GM21723 (cell line): Measurements from ENCODE around the gene C12orf56.
"Not testable (repeated sequence)": the region's sequence is repeated elsewhere in the genome, so short reads cannot be mapped to it uniquely, and the experiment has no call there.

Experiments used
- ATAC-seq: cut with Tn5 transposase; IDR thresholded peaks from one replicate; pipeline ENCODE4 v1.9.1; 2021; ENCODE audit warnings: mild to moderate bottlenecking, moderate library complexity; ENCODE audit not compliant: unreplicated experiment

C12orf56 gene

DNA sequence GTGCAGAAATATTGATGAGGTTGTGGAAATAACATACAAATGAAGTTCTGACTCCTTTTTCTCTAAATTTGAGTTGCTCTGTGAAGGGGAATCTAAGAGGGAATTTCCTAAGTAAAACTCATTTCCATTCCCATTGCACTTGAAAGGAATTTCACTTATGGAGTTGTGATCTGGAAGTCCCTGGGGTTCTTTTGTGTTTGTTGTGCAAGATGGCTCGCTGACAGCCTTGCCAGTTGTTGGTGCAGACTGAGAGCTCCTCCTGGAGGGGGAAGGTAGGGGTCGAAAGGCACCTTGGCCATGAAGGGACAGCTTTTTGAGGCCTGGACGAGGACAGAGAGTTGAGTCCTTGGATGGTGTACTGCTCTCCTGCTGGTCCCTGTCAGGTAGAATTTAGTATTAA lies 72.0 kb downstream of the C12orf56 start:
- no peak for ATAC-seq

DNA sequence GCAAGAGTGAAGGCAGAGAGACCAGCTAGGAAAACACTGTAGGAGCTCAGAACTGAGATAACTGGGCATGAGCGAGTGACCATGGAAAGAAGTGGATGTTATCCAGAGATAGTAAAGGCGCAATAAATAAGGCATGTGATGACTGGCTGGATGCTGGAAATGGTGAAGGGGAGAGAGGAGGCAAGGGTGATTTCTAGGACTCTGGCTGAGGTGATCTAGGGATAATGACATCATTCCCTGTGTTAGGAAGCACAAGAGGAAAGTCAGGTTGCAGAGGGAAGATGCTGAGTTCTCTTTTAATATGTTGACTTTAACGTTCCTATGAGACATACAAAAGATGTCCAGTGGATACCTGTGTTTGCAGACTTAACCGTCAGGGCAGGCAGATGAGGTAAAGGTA lies 78.7 kb downstream of the C12orf56 start:
- no peak for ATAC-seq

DNA sequence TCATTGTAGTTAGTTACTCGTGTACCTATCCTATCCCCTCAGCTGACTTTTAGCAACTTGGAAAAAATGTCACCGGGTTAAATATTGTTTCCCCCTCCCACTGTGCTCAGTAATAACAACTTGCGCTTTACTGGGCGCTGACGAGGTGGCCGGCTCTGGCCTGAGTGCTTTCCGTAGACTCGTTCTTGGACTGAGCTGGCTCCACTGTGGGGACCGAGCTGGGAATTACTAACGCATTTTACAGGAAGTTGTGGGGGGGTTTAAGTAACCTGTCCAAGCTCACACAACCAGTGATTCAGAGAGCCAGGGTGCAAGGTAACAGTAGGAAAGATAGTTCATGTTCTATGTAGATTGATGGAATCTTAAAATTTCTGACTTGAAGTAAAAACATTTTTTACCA lies 86.0 kb downstream of the C12orf56 start:
- no peak for ATAC-seq

DNA sequence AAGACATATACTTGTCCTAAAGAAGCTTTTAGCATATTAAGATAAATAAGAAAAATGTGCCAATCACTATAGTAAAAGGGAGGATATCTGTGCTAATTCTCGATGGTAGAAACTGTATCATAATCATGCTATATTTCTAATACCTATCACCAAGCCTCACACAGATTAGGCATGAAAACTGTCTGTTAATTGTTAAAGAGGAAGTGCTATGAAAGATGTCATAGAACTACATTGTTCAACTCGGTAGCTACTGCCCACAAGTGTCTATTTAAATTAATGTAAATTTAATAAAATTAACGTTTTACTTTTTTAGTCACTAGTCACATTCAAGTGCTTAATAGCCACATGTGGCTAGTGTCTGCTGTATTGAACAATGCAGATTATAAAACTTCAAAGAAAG lies 90.9 kb downstream of the C12orf56 start:
- ATAC-seq: no peak

DNA sequence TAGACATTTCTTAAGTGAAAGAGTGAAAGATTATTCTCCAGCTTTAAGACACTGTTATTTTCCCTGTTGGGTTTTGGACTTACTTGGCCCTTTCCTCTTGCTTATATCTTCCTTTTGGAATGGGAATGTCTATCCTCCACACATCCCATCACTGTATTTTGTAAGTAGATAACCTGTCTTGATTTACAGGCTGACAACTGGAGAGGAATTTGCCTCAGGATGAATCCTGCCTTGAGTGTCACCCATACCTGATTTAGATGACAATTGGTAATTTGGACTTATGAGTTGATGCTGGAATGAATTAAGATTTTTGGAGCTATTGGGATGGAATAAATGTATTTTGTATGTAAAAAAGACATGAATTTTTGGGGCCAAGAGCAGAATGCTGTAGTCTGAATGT lies 94.3 kb downstream of the C12orf56 start:
- ATAC-seq: no peak

DNA sequence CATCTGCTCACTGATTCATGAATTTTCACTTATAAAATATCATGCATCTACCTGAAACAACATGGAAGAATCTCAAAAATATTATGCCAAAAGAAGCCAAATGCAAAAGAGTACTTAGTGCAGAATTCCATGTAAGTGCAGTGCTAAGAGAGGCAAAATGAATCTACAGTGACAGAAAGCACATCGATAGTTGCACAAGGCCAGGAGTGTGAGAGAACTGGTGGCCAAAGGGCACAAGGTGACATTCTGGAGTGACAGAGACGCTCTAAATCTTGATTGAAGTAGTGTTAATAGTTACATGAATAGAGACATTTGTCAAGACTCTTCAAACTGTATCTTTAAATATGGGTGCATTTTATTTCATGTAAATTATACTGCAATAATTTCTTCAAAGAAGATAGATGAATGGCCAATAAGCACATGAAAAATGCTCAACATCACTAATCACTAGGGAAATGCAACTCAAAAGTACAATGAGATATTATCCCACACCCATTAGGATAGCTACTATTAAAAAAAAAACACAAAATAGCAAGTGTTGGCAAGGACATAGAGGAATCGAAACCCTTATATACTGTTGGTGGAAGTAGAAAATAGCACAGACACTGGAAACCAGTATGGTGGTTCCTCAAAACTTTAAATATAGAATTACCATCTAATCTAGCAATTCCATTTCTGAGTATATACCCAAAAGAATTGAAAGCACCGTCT lies 96.7 kb downstream of the C12orf56 start:
- no peak for ATAC-seq

DNA sequence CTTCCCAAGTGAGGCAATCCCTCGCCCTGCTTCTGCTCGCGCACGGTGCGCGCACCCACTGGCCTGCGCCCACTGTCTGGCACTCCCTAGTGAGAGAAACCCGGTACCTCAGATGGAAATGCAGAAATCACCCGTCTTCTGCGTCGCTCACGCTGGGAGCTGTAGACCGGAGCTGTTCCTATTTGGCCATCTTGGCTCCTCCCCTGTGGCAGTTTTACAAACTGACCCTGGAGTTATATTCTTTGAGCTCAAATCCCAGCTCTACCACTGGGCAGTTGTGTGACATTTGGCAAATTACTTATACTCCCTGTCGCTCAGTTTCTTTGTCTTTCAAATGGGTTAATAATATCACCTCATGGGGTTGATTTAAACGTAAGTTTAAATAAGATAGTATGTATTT lies 97.4 kb downstream of the C12orf56 start:
- not testable (repeated sequence) for ATAC-seq

DNA sequence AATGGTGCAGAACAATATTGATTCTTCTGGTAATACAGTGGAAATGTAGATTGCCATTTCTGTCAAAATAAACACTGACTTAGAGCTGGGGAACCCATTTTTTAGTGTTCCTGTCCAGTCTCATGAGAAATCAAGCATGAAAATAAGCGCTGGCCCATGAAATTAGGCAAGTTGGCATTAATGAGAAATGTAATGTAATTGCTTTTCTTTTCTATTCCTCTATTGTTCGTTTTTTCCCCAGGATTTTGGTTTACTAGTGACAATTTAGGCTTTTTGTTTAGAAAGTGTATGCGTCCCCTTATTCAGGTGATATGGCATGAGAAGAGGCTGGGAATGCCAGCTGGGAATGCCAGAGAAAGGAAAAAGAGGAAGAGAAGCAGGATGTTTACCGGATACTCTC lies 104.0 kb downstream of the C12orf56 start:
- no peak for ATAC-seq

DNA sequence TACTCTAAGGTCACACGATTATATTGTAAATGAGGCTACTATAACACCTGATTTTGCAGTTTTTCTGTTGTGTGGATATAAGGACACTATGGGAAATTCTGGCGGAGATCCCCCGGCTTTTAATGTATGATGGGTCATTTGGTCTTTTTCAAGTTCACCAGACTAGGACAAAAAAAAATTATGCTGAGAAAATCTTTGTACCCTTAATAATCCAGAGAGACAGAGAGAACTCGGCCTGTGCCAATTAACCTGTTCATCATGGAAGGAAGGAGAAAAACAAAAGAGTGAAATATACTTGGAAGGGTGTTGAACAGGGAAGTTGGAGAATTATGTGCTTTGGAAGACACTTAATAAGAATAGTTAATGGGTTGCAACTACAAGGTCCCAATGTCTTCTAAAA lies 106.3 kb downstream of the C12orf56 start:
- ATAC-seq: no peak

DNA sequence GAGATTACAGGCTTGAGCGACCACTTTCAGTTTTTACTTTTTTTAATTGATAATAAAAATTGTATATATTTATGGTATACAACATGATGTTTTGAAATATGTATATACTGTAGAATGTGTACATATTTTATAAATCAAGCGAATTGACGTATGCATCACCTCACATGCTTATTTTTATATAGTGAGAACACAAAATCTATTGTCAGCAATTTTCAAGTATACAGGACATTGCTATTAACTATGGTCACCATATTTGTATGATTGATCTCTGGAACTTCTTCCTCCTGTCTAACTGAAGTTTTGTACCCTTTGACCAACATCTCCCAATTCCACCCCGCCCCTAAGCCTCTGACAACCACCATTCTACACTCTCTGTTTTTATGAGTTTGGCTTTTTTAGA lies 112.1 kb downstream of the C12orf56 start:
- ATAC-seq: no peak

DNA sequence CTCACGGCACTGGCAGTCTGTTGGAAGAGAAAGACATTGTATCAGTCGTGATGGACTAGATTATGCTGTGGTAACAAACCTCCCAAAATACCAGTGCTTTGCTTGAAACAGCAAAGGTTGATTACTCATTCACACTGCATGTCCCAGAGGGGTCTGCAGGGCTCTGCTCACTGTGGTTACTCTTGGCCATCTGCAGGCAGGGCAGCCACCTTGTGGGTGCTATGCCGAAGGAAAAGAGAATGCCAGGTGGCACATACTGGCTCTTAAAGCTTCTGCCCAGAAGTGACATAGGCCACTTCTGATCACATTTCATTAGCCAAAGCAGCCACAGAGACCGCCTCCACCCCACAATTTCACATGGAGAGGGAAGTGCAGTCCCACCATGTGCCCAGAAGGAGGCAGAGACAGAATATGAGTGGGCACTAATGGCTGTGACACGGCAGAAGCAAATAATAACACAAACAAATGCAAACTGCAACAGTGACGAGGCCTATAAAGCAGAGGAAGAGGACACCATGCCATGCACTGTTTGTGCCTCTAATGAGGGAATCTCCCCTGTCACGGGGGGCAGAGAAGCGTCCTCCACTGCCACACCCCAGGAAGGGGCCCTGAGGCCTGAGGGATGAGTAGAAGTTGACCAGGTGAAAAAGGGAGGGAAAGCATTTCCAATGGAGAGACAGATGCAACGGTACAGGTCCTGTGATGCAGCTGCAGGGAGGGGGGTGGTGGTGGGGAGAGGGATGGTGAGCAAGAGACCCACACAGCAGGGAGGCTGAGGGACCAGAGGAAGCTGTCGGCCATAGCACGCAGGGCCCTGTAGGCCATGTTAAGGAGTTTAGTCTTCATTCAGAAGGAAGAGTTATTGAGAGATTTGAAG lies 116.8 kb downstream of the C12orf56 start:
- ATAC-seq: peak; percentile 78

DNA sequence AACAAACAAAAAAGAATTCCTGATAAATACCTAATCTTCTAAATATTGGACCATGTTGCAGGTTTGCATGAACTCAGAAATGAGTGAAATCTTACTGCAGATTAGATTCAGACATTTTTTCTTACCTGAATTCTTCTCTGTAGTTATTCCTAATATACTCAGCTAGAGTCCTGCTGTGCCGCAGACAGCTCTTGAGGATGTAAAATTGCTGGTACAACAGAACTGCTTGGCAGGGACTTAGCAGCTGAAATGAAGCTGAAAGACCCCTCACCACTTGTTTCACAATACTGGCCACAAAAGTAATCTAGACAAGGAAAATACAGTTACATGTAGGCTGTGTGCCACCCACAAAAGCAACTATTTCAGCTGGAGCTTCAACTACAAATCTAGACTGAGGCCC lies 120.1 kb downstream of the C12orf56 start:
- no peak for ATAC-seq

DNA sequence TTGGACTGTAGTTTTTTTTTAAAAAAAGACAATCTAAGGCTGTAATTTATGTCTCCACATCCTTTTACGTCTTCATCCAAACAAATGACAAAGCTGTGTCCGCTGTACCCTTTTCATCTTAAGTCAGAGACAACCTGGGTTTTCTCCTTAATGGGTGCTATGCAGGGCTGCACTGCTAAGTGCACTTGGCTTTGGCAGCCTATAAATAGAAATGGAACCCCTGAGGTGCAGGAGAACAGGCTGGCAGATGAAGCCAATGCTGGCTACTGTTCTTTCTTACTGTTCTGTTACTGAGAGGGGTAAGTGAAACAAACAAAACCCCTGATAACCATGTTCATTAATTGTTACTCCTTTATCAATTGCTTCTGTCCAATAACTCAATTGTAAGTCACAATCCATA lies 121.4 kb downstream of the C12orf56 start:
- ATAC-seq: no peak

DNA sequence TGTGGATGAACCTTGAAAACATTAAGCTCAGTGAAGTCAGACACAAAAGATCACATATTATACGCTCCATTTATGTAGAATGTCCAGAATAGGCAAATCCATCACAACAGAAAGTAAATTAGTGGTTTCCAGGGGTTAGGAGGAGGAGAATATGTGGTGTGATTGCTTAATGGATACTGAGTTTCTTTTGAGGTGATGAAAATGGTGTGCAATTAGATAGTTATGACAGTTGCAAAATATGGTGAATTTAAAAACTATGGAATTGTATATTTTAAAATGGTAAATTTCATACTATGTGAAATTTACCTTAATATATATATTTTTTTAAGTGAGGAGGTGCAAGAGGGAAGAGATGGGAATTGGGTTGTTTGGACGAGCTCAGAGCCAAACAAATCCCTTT lies 122.1 kb downstream of the C12orf56 start:
- no peak for ATAC-seq

DNA sequence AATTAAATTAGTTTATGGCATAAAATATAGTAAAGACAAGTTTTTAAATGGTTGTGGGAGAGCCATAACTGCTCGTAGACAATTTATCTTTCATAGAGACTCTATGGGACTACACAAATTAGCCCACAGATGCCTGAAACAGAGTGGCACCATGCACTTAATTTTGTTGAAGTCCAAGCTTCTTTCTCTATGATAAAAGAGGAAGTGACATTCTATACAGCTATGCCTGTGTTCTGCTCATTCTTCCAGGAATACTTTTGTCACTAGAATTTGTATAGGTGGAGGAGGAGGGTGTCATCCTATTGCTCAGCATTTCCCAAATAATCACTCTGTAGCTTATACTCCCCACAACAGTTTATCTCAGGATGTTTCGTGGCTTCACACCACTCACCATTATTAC lies 124.7 kb downstream of the C12orf56 start:
- no peak for ATAC-seq

DNA sequence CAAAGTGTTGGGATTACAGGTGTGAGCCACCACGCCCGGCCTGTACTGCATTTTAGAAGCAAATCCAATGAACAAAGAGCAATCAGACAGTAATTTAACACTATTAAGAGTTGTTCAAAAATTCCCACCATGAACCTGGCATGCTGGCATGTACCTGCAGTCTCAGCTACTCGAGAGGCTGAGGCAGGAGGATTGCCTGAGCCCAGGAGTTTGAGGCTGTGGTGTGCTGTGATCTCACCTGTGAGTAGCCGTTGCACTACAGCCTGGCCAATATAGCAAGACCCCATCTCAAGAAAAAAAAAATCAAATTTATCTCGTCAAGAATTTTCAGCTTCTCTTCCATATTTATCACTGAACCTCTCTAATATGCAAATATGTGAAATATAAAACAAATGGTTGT lies 128.7 kb downstream of the C12orf56 start:
- no peak for ATAC-seq

DNA sequence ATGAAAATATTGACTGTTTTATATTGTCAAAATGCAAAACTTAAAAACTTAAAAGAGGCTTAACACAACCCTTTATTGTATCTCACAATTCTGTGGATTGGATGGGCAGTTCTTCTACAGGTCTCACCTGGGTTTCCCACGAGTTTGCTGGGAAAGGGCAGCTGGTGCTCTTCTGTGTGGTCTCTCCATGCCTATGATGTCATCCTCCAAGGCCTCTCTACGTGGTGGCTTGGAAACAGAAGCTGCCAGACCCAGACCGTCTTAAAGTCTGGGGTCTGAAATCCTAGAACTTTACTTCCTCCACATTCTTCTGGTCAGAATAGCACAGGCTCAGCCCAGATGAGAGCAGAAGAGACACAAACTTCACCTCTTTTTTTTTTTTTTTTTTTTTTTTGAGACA lies 132.0 kb downstream of the C12orf56 start:
- ATAC-seq: no peak

DNA sequence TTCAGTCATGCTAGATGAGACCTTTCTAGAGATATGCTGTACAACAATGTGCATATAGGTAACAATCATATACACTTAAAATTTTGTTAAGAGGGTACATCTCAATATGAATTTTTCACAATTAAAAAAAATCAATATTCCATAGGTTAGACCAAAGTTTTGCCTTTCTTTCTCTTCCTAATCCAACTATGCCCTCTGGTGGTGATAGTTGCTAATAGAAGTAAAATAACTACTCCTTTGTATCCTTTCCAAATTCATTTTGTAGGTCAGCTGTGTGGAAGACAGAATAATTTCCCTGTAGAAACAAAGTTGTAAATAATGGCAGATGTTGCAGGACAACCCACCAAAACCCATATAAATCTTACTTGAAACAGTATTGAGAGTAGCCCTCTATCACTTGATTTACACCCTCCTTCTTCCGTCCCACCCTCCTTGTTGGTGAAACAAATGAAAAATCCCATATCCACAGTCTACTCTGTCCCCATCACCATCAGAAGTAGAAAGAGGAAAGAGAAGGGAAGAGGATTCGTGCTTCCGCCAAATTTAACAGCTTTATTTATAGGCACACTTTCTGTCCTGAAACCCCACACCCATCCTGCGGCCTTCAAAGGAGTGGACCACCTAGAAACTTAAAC lies 134.3 kb downstream of the C12orf56 start:
- no peak for ATAC-seq

DNA sequence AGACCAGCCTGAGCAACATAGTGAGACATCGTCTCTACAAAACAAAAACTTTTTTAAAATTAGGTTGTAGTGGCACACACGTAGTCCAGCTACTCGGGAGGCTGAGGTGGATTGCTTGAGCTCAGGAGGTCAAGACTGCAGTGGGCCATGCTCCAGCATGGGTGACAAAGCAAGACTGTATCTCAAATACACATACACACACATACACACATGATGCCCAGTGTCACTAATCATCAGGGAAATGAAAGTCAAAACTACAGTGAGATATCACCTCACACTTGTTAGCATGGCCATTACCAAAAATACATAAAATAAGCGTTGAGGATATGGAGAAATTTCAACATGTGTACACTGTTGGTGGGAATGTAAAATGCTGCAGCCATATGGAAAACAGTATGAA lies 135.3 kb downstream of the C12orf56 start:
- ATAC-seq: no peak

DNA sequence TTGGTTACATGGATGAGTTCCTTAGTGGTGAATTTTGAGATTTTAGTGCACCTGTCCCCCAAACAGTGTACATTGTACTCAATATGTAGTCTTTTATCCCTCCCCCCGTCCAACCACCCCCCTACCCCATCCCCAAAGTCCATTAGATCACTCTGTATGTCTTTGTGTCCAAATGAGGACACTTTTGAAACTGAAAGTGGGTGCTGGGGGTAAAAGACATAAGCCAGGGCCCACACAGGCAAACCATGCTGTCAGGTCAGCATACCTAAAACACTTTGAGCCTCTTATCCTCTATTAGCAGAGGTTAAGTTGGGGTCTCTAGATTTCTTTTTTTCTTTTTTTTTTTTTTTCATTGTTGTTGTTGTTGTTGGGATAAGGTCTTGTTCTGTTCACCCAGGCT lies 137.2 kb downstream of the C12orf56 start:
- no peak for ATAC-seq

DNA sequence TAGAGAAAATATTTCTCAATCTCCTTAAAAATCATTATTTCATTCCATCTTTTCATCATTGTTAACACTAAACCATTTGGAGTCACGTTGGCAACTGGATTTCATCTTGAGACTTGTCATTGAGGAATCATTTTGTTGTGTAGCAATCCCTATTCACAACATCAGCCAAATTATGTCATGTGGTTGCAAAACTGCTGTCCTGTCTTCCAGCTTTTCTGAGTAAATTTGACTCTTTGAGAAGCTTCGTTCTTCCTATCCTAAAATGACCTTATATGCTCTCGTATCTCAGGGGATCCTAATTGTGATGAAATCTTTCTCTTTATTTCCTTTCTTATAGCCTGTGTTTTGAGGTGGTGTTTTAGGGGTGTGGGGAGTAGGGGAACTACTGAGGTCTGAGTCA lies 137.9 kb downstream of the C12orf56 start:
- ATAC-seq: no peak

DNA sequence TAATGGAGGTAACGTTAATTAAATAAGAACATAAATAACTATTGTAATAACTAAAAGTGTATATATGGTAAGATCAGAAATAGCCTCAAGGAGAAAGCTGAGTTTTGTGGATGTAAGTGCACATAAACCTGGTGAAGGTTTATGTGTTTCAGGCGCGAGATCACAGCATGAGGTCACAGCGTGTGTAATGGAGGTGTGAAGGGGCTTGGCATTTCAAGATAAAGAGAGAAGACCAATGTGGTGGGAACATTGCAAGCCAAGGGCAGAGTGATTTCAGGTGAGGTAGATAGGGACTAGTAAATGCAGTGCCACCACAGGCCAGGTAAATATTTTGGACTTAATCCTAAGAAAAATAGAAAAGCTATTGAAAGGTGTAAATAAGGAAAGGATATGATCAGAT lies 146.7 kb downstream of the C12orf56 start:
- no peak for ATAC-seq
